ENCODE measurements around the gene MCF2L.

MCF2L gene

DNA sequence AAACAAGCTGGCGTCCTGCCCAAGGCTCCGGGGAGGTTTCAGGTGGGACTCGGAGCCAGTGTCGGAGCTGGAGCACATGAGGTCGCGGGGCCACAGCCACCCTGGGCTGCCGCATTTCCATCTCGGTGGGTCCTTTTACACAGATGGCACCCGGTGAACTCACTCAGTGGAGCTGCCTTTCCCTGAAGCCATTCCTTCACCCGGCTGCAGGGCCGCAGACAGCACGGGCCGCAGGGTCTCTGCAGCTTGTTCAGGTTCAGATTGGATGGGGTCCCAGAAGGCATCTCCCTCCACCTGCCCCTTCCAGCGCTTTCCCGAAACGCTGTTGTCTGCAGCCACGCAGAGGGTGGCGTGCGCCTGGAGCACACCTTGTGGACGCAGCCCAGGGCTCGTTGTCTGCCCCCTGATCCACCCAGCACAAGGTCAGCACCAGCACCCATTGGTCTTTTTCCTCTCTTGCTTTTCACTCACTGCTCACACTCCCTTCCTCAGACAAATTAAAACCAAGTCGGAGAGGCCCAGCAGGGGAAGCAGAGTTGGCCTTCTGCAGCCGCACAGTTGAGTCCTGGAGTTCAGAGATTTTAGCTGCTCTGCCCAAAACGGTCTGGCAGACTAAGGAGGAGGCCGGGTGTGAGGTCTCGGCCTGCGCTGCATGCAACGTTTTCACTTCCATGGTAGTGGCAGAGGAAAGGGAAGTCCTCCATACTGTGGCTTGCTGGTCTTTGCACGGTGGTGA, 18.1 kb downstream of the MCF2L start:
- DNase-seq (ENCODE audit: low read depth) = no peak
- TF ChIP-seq, protein P1, sequence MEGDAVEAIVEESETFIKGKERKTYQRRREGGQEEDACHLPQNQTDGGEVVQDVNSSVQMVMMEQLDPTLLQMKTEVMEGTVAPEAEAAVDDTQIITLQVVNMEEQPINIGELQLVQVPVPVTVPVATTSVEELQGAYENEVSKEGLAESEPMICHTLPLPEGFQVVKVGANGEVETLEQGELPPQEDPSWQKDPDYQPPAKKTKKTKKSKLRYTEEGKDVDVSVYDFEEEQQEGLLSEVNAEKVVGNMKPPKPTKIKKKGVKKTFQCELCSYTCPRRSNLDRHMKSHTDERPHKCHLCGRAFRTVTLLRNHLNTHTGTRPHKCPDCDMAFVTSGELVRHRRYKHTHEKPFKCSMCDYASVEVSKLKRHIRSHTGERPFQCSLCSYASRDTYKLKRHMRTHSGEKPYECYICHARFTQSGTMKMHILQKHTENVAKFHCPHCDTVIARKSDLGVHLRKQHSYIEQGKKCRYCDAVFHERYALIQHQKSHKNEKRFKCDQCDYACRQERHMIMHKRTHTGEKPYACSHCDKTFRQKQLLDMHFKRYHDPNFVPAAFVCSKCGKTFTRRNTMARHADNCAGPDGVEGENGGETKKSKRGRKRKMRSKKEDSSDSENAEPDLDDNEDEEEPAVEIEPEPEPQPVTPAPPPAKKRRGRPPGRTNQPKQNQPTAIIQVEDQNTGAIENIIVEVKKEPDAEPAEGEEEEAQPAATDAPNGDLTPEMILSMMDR (IDR thresholded peaks at IDR 0.05; ENCODE audit: low read depth, low read length, missing control alignments) = no peak
- in situ Hi-C loops (cut with HindIII; ENCODE audit: low sequenced_read_pairs) = no loop called here

DNA sequence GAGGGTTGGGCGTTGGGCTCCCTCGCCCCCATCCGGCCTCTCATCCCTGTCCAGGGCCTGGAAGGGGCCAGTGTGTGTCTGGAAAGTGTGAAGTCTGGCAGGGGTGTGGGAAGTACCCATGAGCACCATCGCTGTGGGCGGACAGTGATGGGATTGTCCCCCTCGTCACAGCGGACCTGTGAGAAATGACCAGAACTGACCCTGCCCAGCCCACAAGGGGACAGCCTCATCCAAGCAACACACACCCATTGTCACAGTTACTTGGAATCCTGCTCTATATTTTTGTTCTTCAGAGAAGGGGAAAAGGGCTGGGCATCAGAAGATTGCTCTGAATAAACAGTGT, 18.6 kb downstream of the MCF2L start:
- TF ChIP-seq, protein P1 (IDR thresholded peaks at IDR 0.05; ENCODE audit: low read depth, low read length, missing control alignments) = no peak
- no peak overlapping the region for H3K4me3 ChIP-seq (ENCODE audit: low read depth, low read length)
- in situ Hi-C loops (cut with HindIII; ENCODE audit: low sequenced_read_pairs) = no loop called here
- DNase-seq (ENCODE audit: low read depth) = no peak

More for the DNA sequence above, 18.1 kb downstream of the MCF2L start:
- H3K4me3 ChIP-seq (ENCODE audit: low read depth, low read length) = no peak overlapping the region

DNA sequence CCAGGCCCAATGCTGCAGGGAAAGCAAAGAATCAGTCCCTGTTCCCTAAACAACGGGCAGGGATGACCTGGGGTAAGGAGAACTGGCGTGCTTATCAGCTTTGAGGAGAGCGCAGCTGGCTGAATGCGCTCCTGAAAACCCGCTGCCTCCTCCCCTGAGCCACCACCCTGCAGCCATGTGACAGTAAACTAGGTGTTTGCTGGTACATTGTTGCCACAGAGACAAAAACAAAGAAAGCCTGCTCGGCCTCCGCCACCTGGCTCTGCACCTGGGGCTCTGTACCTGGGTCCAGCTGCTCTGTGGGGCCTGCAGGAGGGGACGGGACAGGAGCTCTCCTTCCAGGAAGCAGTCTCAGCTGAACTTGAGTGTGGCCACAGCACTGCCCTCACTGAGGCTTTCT, 21.8 kb downstream of the MCF2L start:
- TF ChIP-seq, protein P1 (IDR thresholded peaks at IDR 0.05; ENCODE audit: low read depth, low read length, missing control alignments) = no peak
- H3K4me3 ChIP-seq (ENCODE audit: low read depth, low read length) = no peak overlapping the region
- in situ Hi-C loops (cut with HindIII; ENCODE audit: low sequenced_read_pairs) = no loop called here
- DNase-seq (ENCODE audit: low read depth) = no peak

DNA sequence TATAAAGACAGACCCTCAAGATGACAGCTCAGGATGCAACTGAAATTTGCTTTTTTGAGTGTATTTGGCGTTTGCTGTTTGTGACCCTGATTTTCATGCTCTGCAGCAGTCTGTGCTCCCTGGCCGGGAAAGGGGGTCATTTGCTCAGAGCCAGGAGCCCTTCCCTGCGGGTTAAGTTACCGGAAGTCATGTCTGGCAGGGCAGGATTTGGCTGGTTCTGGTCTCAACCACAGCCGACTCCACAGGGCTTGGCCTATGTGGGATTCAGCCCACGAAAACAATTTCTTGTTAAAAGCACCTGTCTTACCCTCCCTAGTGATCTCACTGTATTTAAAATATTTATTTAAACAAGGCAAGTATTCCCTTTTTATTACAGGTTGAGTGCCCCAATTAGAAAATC, 22.6 kb downstream of the MCF2L start:
- H3K4me3 ChIP-seq (ENCODE audit: low read depth, low read length) = no peak overlapping the region
- in situ Hi-C loops (cut with HindIII; ENCODE audit: low sequenced_read_pairs) = no loop called here
- DNase-seq (ENCODE audit: low read depth) = no peak
- TF ChIP-seq, protein P1 (IDR thresholded peaks at IDR 0.05; ENCODE audit: low read depth, low read length, missing control alignments) = no peak

DNA sequence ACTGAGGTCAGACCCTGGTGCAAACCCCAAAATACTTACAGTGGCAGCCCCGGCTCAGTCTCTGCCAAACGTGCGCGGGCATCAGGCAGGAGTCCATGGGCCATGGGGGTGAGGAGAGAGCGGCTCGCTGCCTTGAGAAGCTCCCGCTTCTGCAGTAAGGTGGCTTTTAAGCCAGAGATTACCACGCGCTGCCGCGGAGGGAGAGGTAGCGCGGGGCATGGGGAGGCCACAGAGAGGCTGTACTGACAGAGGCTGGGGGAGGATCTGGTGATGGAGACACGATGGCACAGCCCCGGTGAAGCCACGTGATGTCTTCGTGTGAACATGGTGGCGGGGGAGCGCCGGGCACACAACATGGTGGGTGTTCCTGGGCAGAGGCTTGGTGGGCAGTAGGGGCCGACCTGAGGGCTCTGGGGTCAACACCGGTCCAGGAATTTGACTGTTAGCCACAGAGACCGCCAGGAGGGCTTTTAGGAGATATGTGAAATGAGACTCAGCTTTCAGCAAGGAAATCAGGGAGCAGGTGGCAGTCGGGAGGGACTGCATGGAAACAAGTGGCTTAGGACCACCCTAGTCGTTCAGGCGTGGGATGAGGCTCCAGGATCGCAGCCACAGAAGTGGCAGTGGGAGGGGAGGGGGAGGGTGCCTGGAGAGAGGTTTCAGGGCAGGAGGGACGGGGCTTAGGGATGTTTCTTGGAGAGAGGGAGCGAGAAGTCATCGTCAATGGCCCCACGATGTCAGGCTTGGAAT, 24.1 kb downstream of the MCF2L start:
- in situ Hi-C loops (cut with HindIII; ENCODE audit: low sequenced_read_pairs) = no loop called here

DNA sequence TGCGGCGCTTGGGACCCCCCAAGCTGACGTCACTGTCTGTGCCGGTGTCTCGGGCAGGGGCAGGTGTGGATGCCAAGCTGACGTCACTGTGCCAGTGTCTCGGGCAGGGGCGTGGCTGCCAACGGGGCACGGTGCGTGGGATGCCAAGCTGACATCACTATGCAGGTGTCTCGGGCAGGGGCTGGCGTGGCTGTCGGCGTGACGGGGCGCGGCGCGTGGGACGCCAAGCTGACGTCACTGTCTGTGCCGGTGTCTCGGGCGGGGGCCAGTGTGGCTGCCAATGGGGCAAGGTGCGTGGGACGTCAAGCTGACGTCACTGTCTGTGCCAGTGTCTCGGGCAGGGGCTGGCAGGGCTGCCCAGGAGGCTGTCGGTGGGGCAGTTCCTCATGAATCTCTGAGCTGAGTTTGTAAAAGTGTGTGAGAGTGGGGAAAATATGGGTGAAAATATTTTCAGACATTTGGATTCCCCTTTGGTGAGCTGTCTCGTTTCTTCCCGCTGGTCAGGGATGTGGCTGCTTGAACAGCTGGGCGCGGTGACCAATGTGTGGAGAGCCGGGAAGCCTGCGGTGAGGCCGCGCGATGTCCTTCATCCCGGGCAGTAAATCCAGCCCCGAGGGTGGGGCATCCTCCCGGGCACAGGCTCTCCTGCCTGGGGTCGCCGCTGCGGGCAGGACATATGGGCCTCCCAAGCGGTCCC, 25.2 kb downstream of the MCF2L start:
- no peak overlapping the region for H3K4me3 ChIP-seq (ENCODE audit: low read depth, low read length)
- in situ Hi-C loops (cut with HindIII; ENCODE audit: low sequenced_read_pairs) = no loop called here
- TF ChIP-seq, protein P1 (IDR thresholded peaks at IDR 0.05; ENCODE audit: low read depth, low read length, missing control alignments) = no peak
- no peak for DNase-seq (ENCODE audit: low read depth)

More for the DNA sequence above, 24.1 kb downstream of the MCF2L start:
- no peak for DNase-seq (ENCODE audit: low read depth)
- TF ChIP-seq, protein P1 (IDR thresholded peaks at IDR 0.05; ENCODE audit: low read depth, low read length, missing control alignments) = no peak
- no peak overlapping the region for H3K4me3 ChIP-seq (ENCODE audit: low read depth, low read length)

Measured in astrocyte of the cerebellum (primary cell).